HL-60 (cell line): ENCODE data around the gene AKT3.

Source experiments
- CTCF ChIP-seq: IDR thresholded peaks from one replicate; pipeline ENCODE4 v1.5.1; 2011; ENCODE audit warnings: low read length, control low read depth, inconsistent platforms; ENCODE audit not compliant: insufficient read depth
- POLR2AphosphoS5 ChIP-seq: IDR thresholded peaks from 2 replicates; pipeline ENCODE4 v1.6.1; 2012; ENCODE audit warnings: low read depth

- no peak for TF ChIP-seq POLR2AphosphoS5
- no peak for TF ChIP-seq CTCF
These were observed 221.6 kb downstream of the AKT3 start for GRCh38 chr1:243628476-243628907.
